H9 (cell line): Measurements from ENCODE around the gene ATP11C. TPM values are rescaled to one million over a fixed set of nuclear protein-coding genes. Genes with fewer than 3 reads are reported as not detected.

ENCODE experiments used
- DNase-seq: peaks from one replicate; pipeline ENCODE4 v3.0.0-alpha.2; 2017
- H2AFZ ChIP-seq: one replicate; pipeline ENCODE4 v1.6.1; 2013; ENCODE audit warnings: mild to moderate bottlenecking, low read length, control low read depth, moderate library complexity
- H2AK5ac ChIP-seq: 2 replicates; pipeline ENCODE4 v1.6.1; 2013; ENCODE audit warnings: low read length, control low read depth, mixed read lengths; ENCODE audit not compliant: insufficient read length
- H2BK120ac ChIP-seq: one replicate; pipeline ENCODE4 v1.6.1; 2013; ENCODE audit warnings: low read depth, mild to moderate bottlenecking, low read length, control low read depth, inconsistent platforms; ENCODE audit not compliant: poor library complexity, severe bottlenecking
- H2BK12ac ChIP-seq: 2 replicates; pipeline ENCODE4 v1.6.1; 2013; ENCODE audit warnings: low read length, control low read depth, mixed read lengths, low read depth; ENCODE audit not compliant: insufficient read length
- H2BK15ac ChIP-seq: 2 replicates; pipeline ENCODE4 v1.6.1; 2013; ENCODE audit warnings: low read depth, low read length, control low read depth
- H2BK20ac ChIP-seq: one replicate; pipeline ENCODE4 v1.6.1; 2013; ENCODE audit warnings: low read depth, mild to moderate bottlenecking, low read length, control low read depth, inconsistent platforms; ENCODE audit not compliant: poor library complexity, severe bottlenecking
- H2BK5ac ChIP-seq: 2 replicates; pipeline ENCODE4 v1.6.1; 2013; ENCODE audit warnings: low read length, control low read depth, mixed read lengths; ENCODE audit not compliant: insufficient read length
- H3K14ac ChIP-seq: 2 replicates; pipeline ENCODE4 v1.6.1; 2013; ENCODE audit warnings: low read length, control low read depth; ENCODE audit not compliant: insufficient read depth
- H3K18ac ChIP-seq: 2 replicates; pipeline ENCODE4 v1.6.1; 2013; ENCODE audit warnings: low read depth, mild to moderate bottlenecking, mixed read lengths, low read length, control low read depth; ENCODE audit not compliant: insufficient read length
- H3K23ac ChIP-seq: 2 replicates; pipeline ENCODE4 v1.6.1; 2013; ENCODE audit warnings: low read length, control low read depth, mixed read lengths, low read depth; ENCODE audit not compliant: insufficient read length
- H3K23me2 ChIP-seq: 2 replicates; pipeline ENCODE4 v1.6.1; 2013; ENCODE audit warnings: low read depth, mild to moderate bottlenecking, mixed read lengths, low read length, control low read depth; ENCODE audit not compliant: insufficient read length, poor library complexity, severe bottlenecking
- H3K27ac ChIP-seq: 2 replicates; pipeline ENCODE4 v1.5.1; 2013; ENCODE audit warnings: low read length, control low read depth, mixed read lengths, low read depth; ENCODE audit not compliant: insufficient read length
- H3K27me3 ChIP-seq: 2 replicates; pipeline ENCODE4 v1.6.1; 2013; ENCODE audit warnings: low read length, control low read depth, inconsistent platforms; ENCODE audit not compliant: insufficient read depth
- H3K4ac ChIP-seq: 2 replicates; pipeline ENCODE4 v1.6.1; 2013; ENCODE audit warnings: low read depth, mild to moderate bottlenecking, control low read depth, inconsistent platforms, low read length, moderate library complexity
- H3K4me1 ChIP-seq: 2 replicates; pipeline ENCODE4 v1.6.1; 2013; ENCODE audit warnings: low read length, control low read depth, inconsistent platforms; ENCODE audit not compliant: insufficient read depth
- H3K4me2 ChIP-seq: 2 replicates; pipeline ENCODE4 v1.6.1; 2013; ENCODE audit warnings: low read length, control low read depth, mixed read lengths; ENCODE audit not compliant: insufficient read length, insufficient read depth
- H3K56ac ChIP-seq: 2 replicates; pipeline ENCODE4 v1.6.1; 2013; ENCODE audit warnings: low read depth, mild to moderate bottlenecking, mixed read lengths, low read length, control low read depth; ENCODE audit not compliant: insufficient read length
- H3K79me1 ChIP-seq: 2 replicates; pipeline ENCODE4 v1.6.1; 2013; ENCODE audit warnings: low read depth, mild to moderate bottlenecking, moderate library complexity, low read length, control low read depth, inconsistent platforms; ENCODE audit not compliant: insufficient read depth, poor library complexity, severe bottlenecking
- H3K79me2 ChIP-seq: 2 replicates; pipeline ENCODE4 v1.6.1; 2013; ENCODE audit warnings: low read length, control low read depth, inconsistent platforms; ENCODE audit not compliant: insufficient read depth
- H3K9ac ChIP-seq: 2 replicates; pipeline ENCODE4 v1.6.1; 2013; ENCODE audit warnings: low read length, control low read depth, mixed read lengths; ENCODE audit not compliant: insufficient read length; ENCODE audit errors: extremely low read depth
- H3K9me3 ChIP-seq: one replicate; pipeline ENCODE4 v1.6.1; 2013; ENCODE audit warnings: low read depth, low read length, inconsistent platforms; ENCODE audit not compliant: control insufficient read depth
- H3T11ph ChIP-seq: one replicate; pipeline ENCODE4 v1.6.1; 2013; ENCODE audit warnings: mild to moderate bottlenecking, low read length, control low read depth, inconsistent platforms
- H4K20me1 ChIP-seq: one replicate; pipeline ENCODE4 v1.6.1; 2013; ENCODE audit not compliant: control insufficient read depth, insufficient read length, insufficient read depth
- H4K5ac ChIP-seq: 2 replicates; pipeline ENCODE4 v1.6.1; 2013; ENCODE audit warnings: low read depth, mild to moderate bottlenecking, mixed read lengths, low read length, control low read depth; ENCODE audit not compliant: insufficient read length
- H4K8ac ChIP-seq: replicated peaks from 2 replicates; pipeline ENCODE4 v1.6.1; 2013; ENCODE audit warnings: low read length, control low read depth, mixed read lengths, low read depth; ENCODE audit not compliant: insufficient read length
- H4K91ac ChIP-seq: 2 replicates; pipeline ENCODE4 v1.6.1; 2013; ENCODE audit warnings: low read depth, mild to moderate bottlenecking, moderate library complexity, mixed read lengths, low read length, control low read depth; ENCODE audit not compliant: insufficient read length
- H3K27ac Mint-ChIP-seq, 3 experiments: 2 replicates in 2 of 3; 3 replicates in 1 of 3; pipeline ENCODE4 v1.8.0; 2020 to 2021; ENCODE audit warnings: mixed read lengths in 3 of 3, mild to moderate bottlenecking in 1 of 3, moderate library complexity in 1 of 3
- H3K27me3 Mint-ChIP-seq: 2 replicates; pipeline ENCODE4 v1.8.0; 2021; ENCODE audit warnings: low read depth, mild to moderate bottlenecking, moderate library complexity, mixed read lengths
- H3K36me3 Mint-ChIP-seq, 3 experiments: 2 replicates in 2 of 3; 3 replicates in 1 of 3; pipeline ENCODE4 v1.8.0; 2020 to 2021; ENCODE audit warnings: low read depth in 3 of 3, mixed read lengths in 3 of 3; ENCODE audit not compliant: insufficient read depth in 1 of 3
- H3K4me1 Mint-ChIP-seq, 2 experiments: 2 replicates each; pipeline ENCODE4 v1.8.0; 2020; ENCODE audit warnings: mixed read lengths in 2 of 2
- H3K4me3 Mint-ChIP-seq, 2 experiments: 2 replicates in 1 of 2; 3 replicates in 1 of 2; pipeline ENCODE4 v1.8.0; 2020 to 2021; ENCODE audit warnings: mild to moderate bottlenecking in 2 of 2, mixed read lengths in 2 of 2, moderate library complexity in 1 of 2
- H3K9me3 Mint-ChIP-seq, 2 experiments: 2 replicates in 1 of 2; 3 replicates in 1 of 2; pipeline ENCODE4 v1.8.0; 2020; ENCODE audit warnings: mild to moderate bottlenecking in 2 of 2, mixed read lengths in 2 of 2, moderate library complexity in 1 of 2
- CTCF ChIP-seq: fragments of 200-600 bp; sonication (generic); conservative IDR thresholded peaks from 3 replicates; pipeline ENCODE4 v1.8.0; 2021; ENCODE audit warnings: antibody characterized with exemption, mild to moderate bottlenecking
- WGBS: extraction: QIAGEN DNeasy Blood & Tissue Kit; methylation state at CpG from one replicate; pipeline ENCODE4 v1.1.7; 2013; ENCODE audit warnings: missing lambda C conversion rate, low lambda C conversion rate, mixed read lengths; ENCODE audit not compliant: insufficient read length; ENCODE audit errors: extremely low coverage; 5-methylcytosine and 5-hydroxymethylcytosine counted together
- total RNA-seq: library from RNA; stranded (reverse); gene quantifications from 2 replicates; pipeline ENCODE4 v1.2.1, GENCODE V29; 2021

The ATP11C gene
- total RNA-seq, 1 experiment from 2014 or later: 28.4 TPM

GRCh38 chrX:139931646-139932072 lies 1.2 kb downstream of the ATP11C start:
- no peak overlapping the region for H2AFZ ChIP-seq
- H3K27ac ChIP-seq: no peak overlapping the region
- H4K91ac ChIP-seq: no peak overlapping the region
- peaks cover 6% of the 10 kb centered on the region; the same call in 1 of the 2 replicates for H3K4me1 ChIP-seq
- Mint-ChIP-seq H3K27ac (peak overlapping the region in 1 of 3 experiments; percentile 80; a peak in 1 of 7 replicates), H3K4me3 (peak overlapping the region; percentile 72 to 88), H3K4me1 (peaks cover 25 to 32% of the 10 kb centered on the region in 2 experiments), H3K9me3 (peaks cover 0 to 42% of the 10 kb centered on the region in 2 experiments; a peak in 3 of 5 replicates), H3K27me3 (no peaks in the 10 kb centered on the region), H3K36me3 (peaks cover 0 to 4% (median 0%) of the 10 kb centered on the region in 3 experiments; a peak in 2 of 7 replicates)
- DNase-seq: no peak
- no peak overlapping the region for H2BK20ac ChIP-seq
- no peak overlapping the region for H2BK5ac ChIP-seq
- WGBS: no CpG with 5 or more reads among the region's 33 CpGs
- H3K9me3 ChIP-seq: no peaks in the 10 kb centered on the region
- H3K18ac ChIP-seq: no peak overlapping the region
- H3K4ac ChIP-seq: no peak overlapping the region
- H3K23me2 ChIP-seq: peaks cover 7% of the 10 kb centered on the region
- no peak overlapping the region for H2BK120ac ChIP-seq
- H3K27me3 ChIP-seq: no peaks in the 10 kb centered on the region
- no peak overlapping the region for H4K8ac ChIP-seq
- no peak overlapping the region for H2BK12ac ChIP-seq
- H3K79me1 ChIP-seq: no peaks in the 10 kb centered on the region
- H2AK5ac ChIP-seq: no peak overlapping the region
- no peak overlapping the region for H3K23ac ChIP-seq
- H2BK15ac ChIP-seq: no peak overlapping the region
- peak overlapping the region; percentile 67 for H3K9ac ChIP-seq
- TF ChIP-seq CTCF: no peak
- H3K56ac ChIP-seq: no peak overlapping the region
- H3K14ac ChIP-seq: peak overlapping the region; percentile 52
- no peak overlapping the region for H3T11ph ChIP-seq
- peaks cover 14% of the 10 kb centered on the region; the same call in 1 of the 2 replicates for H3K79me2 ChIP-seq
- H3K4me2 ChIP-seq: peak overlapping the region; percentile 93
- H4K5ac ChIP-seq: no peak overlapping the region
- no peaks in the 10 kb centered on the region for H4K20me1 ChIP-seq
